ENCODE results near the gene LTB4R2. TPM values are rescaled to one million over a fixed set of nuclear protein-coding genes. Genes with fewer than 3 reads are reported as not detected.
A peak's percentile ranks its signal among the peaks of the same experiment; 100 is the strongest.

The LTB4R2 gene
- total RNA-seq, 1 donor from 2014 or later, result 13.3 TPM

- Mint-ChIP-seq H3K27ac (ENCODE audit: unreplicated experiment) (no peak within 1 kb of the TSS), H3K27me3 (ENCODE audit: unreplicated experiment) (peaks cover 11% of the 10 kb centered on the region), H3K36me3 (ENCODE audit: low read depth, unreplicated experiment) (peaks cover 10% of the 10 kb centered on the region), H3K4me3 (ENCODE audit: unreplicated experiment) (no peak within 1 kb of the TSS), H3K4me1 (ENCODE audit: unreplicated experiment) (peaks cover 2% of the 10 kb centered on the region), H3K9me3 (ENCODE audit: unreplicated experiment) (no peaks in the 10 kb centered on the region)
- no peak for DNase-seq (ENCODE audit: low spot score)
- no peak for TF ChIP-seq CTCF (IDR thresholded peaks at IDR 0.05; ENCODE audit: unreplicated experiment)
Measured at GRCh38 chr14:24262821-24263733, 46.9 kb upstream of the LTB4R2 start, which contains the start of gene TGM1. TGM1 (minus strand) TSS chr14:24263177; CDS start chr14:24262352, 825 bp downstream.

- Mint-ChIP-seq H3K4me3 (ENCODE audit: unreplicated experiment) (no peak overlapping the region), H3K9me3 (ENCODE audit: unreplicated experiment) (no peaks in the 10 kb centered on the region), H3K27me3 (ENCODE audit: unreplicated experiment) (peaks cover 11% of the 10 kb centered on the region), H3K4me1 (ENCODE audit: unreplicated experiment) (peaks cover 2% of the 10 kb centered on the region), H3K36me3 (ENCODE audit: low read depth, unreplicated experiment) (peaks cover 10% of the 10 kb centered on the region), H3K27ac (ENCODE audit: unreplicated experiment) (no peak overlapping the region)
- no peak for TF ChIP-seq CTCF (IDR thresholded peaks at IDR 0.05; ENCODE audit: unreplicated experiment)
- no peak for DNase-seq (ENCODE audit: low spot score)
Measured at GRCh38 chr14:24263848-24264247, 46.1 kb upstream of the LTB4R2 start.

GRCh38 chr14:24264298-24264697 is 45.6 kb upstream of the LTB4R2 start:
- Mint-ChIP-seq H3K36me3 (ENCODE audit: low read depth, unreplicated experiment) (peaks cover 10% of the 10 kb centered on the region), H3K27me3 (ENCODE audit: unreplicated experiment) (peaks cover 11% of the 10 kb centered on the region), H3K27ac (ENCODE audit: unreplicated experiment) (no peak overlapping the region), H3K4me3 (ENCODE audit: unreplicated experiment) (no peak overlapping the region), H3K4me1 (ENCODE audit: unreplicated experiment) (peaks cover 2% of the 10 kb centered on the region), H3K9me3 (ENCODE audit: unreplicated experiment) (no peaks in the 10 kb centered on the region)
- TF ChIP-seq CTCF (IDR thresholded peaks at IDR 0.05; ENCODE audit: unreplicated experiment), result no peak
- DNase-seq (ENCODE audit: low spot score), result no peak

GRCh38 chr14:24266344-24267244 is 43.3 kb upstream of the LTB4R2 start:
- Mint-ChIP-seq H3K4me1 (ENCODE audit: unreplicated experiment) (peaks cover 2% of the 10 kb centered on the region), H3K27ac (ENCODE audit: unreplicated experiment) (no peak overlapping the region), H3K9me3 (ENCODE audit: unreplicated experiment) (no peaks in the 10 kb centered on the region), H3K36me3 (ENCODE audit: low read depth, unreplicated experiment) (peaks cover 10% of the 10 kb centered on the region), H3K4me3 (ENCODE audit: unreplicated experiment) (peak overlapping the region; percentile 29), H3K27me3 (ENCODE audit: unreplicated experiment) (peaks cover 4% of the 10 kb centered on the region)
- no peak for TF ChIP-seq CTCF (IDR thresholded peaks at IDR 0.05; ENCODE audit: unreplicated experiment)
- DNase-seq (ENCODE audit: low spot score), result no peak
